Retinal pigment epithelial cell (primary cell): Measurements from ENCODE around the gene LRCH1.

Experiments used
- DNase-seq: peaks from one replicate; pipeline ENCODE4 v3.0.0-alpha.2; 2010; ENCODE audit warnings: low read depth
- H3K4me3 ChIP-seq: 2 replicates; pipeline ENCODE4 v1.5.1; 2011; ENCODE audit warnings: mild to moderate bottlenecking, low read length, control low read depth, moderate library complexity
- CTCF ChIP-seq: conservative IDR thresholded peaks from 2 replicates; pipeline ENCODE4 v1.5.1; 2011; ENCODE audit warnings: low read depth, low read length, control low read depth, inconsistent platforms

Gene LRCH1

GRCh38 chr13:46570273-46570672 lies 17.3 kb downstream of the LRCH1 start:
- TF ChIP-seq CTCF, result no peak
- H3K4me3 ChIP-seq, result no peak overlapping the region
- DNase-seq, result no peak

- no peak for DNase-seq
- TF ChIP-seq CTCF, result no peak
Observed at GRCh38 chr13:46571189-46571908, 18.4 kb downstream of the LRCH1 start.

GRCh38 chr13:46571909-46572595 lies 19.1 kb downstream of the LRCH1 start:
- TF ChIP-seq CTCF, result no peak
- no peak for DNase-seq
- no peak overlapping the region for H3K4me3 ChIP-seq

More at GRCh38 chr13:46571189-46571908, 18.4 kb downstream of the LRCH1 start:
- no peak overlapping the region for H3K4me3 ChIP-seq

- no peak for DNase-seq
- H3K4me3 ChIP-seq, result no peak overlapping the region
- TF ChIP-seq CTCF, result no peak
Observed at GRCh38 chr13:46572752-46573431, 19.9 kb downstream of the LRCH1 start.

DNA sequence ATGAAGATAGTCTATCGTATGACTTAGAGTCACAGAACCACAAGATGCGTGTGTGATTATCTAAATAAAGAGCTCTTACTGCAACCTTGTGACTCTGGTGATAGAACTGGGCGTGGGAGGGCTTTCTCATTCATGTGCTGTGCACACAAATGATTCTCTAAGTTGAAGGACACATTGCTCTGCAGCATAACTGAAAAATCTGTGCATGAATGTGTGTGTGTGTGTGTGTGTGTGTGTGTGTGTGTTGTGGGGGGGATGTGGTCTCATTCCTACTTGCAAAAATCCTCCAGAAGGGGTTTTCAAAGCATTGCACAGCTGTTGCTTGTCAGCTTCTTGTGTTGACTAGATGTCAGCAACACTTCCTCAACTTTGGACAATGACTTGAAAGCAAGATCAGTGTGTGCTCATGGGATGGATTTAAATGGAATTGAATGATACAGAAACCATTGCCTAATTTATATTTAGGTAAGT lies 22.4 kb downstream of the LRCH1 start:
- H3K4me3 ChIP-seq, result no peak overlapping the region
- DNase-seq, result no peak
- no peak for TF ChIP-seq CTCF

GRCh38 chr13:46575818-46576221 lies 22.9 kb downstream of the LRCH1 start:
- peak; percentile 93 for DNase-seq

More at GRCh38 chr13:46575818-46576221, 22.9 kb downstream of the LRCH1 start:
- no peak for TF ChIP-seq CTCF
- no peak overlapping the region for H3K4me3 ChIP-seq
